ENCODE data around the gene EPAS1. TPM values are rescaled to one million over a fixed set of nuclear protein-coding genes. Genes with fewer than 3 reads are reported as not detected.

The EPAS1 gene
- total RNA-seq, 1 donor from 2014 or later = 89.5 TPM

GRCh38 chr2:46365913-46366667 lies 68.9 kb downstream of the EPAS1 start:
- ATAC-seq = no peak

DNA sequence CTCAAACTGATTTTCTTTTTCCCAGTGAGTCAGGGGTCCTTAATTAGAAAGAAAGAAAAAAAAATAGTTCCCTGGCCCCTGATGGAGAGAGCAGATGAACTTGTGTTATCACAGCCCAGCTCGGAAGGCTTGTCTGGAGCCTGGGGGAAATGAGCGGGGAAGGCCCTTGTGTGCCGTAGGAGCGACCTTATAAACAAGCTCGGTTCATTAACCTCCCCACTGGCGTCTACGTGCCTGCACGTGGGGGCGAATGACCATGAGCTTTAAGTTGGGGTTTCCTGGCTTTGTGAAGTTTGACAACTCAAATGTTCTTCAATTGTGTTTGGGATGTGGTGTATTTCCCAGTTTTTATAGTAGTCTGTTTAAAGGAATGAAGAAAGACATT lies 69.5 kb downstream of the EPAS1 start:
- no peak for ATAC-seq

- no peak for ATAC-seq
Observed at GRCh38 chr2:46367286-46367685, 70.1 kb downstream of the EPAS1 start.

DNA sequence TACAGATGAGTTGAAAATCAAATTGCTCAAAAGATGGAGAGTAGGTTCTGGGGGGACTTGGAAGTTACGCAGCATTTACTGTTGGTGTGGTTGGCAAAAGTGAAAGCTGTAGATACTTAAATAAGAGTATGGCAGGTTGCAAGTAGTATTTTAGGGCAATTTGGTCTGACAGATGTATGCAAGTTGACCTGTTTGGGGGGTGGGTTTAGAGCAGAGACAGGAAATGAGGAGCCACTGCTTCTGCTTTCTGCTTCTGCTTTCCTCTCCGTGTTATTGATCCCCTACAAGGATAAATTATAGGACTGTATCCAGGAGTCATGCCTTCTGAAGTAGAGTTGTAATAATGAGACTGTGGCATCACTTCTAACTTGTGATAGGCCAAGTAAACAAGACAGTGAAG lies 71.2 kb downstream of the EPAS1 start:
- ATAC-seq = no peak

DNA sequence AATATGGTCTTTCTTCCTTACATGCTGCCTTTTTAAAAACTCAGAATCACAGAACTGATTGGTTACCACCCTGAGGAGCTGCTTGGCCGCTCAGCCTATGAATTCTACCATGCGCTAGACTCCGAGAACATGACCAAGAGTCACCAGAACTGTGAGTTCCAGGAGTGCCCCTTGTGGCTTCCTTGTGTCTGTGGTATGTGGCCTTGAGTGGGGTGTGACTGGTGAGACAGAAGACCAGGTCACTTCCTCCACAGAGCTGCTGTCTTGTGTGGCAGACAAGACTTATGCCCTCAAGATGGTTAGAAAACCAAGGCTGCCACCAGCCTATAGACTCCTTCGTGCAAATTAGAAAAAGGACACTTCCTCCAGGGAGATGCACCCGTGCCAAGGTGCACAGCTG lies 72.6 kb downstream of the EPAS1 start:
- ATAC-seq = peak; percentile 57

- no peak for ATAC-seq
Observed at GRCh38 chr2:46371854-46372253, 74.6 kb downstream of the EPAS1 start.

DNA sequence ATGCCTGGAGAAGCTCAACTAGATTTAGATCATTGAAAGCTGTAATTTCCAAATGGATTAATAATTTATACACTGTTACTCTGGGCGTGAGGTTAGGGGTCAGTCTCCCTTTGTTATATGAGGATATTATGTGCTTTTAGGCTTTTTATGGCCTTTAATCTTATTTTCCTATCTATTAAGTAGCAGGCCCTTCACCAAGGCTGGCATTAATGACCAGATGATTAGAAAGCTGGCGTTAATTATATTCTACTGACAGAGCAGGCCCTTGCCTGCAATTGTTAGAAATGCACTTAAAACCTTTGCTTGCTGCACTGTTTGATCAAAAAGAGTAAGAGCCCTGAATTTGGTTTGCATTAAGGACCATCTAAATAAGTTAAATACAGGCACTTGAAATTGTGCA lies 75.3 kb downstream of the EPAS1 start:
- ATAC-seq = no peak

DNA sequence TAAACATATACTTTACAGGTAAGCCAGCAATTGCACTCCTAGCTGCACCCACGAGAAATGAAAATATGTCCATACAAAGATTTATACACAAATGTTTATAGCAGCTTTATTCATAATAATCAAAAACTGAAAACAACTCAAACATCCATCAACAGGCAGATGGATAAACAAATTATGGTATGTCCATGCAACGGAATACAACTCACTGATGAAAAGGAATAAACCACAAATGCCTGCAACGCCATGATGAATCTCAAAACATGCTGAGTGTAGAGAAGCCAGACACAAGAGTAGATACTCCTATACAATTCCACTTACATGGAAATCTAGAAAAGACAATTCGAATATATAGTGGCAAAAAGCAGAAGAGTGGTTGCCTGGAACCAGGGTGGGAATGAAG lies 76.0 kb downstream of the EPAS1 start:
- ATAC-seq = no peak

- ATAC-seq = no peak
Observed at GRCh38 chr2:46375566-46376125, 78.4 kb downstream of the EPAS1 start.

DNA sequence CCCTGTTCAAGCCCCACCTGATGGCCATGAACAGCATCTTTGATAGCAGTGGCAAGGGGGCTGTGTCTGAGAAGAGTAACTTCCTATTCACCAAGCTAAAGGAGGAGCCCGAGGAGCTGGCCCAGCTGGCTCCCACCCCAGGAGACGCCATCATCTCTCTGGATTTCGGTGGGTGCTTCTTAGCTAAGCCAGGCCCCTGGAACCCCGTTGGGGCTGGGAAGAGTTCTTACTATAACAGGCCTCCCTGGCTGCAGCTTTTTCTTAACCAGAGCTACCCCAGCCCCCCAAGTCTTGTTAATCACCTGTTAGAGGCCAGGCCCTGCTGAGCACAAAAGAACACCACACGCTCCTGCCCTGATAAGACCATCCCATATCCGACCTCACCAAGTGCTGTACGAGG lies 79.4 kb downstream of the EPAS1 start:
- ATAC-seq = no peak

DNA sequence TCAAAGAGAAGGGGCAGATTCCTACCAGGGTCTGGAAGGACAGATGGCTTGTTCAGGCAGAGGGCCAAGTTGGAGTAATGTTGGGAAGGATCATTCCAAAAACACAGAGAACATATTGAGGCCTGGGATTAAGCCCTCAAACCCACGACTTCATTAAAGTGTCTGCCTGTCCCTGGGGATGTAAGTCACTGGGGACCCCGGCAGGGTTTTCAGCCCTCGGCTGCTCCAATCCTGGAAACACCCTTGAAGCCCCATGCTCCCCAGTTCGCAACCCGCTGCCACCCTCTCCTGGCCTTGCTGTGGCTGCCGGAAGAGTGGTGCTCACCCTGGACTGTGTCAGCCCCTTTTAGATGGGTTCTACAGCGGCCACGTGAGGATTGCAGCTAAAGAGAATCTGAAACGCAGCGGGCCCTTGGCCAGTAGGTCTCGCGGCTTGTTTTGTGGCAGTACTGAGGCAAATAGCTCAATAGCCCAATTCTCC lies 79.9 kb downstream of the EPAS1 start:
- no peak for ATAC-seq

GRCh38 chr2:46377666-46378560 lies 80.7 kb downstream of the EPAS1 start:
- ATAC-seq = no peak

DNA sequence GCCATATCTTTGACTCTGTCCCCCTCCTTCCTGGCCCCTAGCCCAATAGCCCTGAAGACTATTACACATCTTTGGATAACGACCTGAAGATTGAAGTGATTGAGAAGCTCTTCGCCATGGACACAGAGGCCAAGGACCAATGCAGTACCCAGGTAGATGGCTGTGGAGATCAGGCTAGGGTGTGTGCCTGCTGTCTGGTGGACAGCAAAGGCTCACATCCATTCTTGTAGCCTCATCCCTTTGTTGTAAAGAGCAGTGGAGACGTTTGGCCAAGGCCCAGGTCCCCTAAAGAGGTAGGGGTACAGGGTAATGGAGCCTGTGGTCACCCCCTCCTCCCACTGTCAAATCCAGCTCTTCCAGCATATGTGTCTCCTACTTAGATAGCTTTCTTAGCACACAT lies 81.4 kb downstream of the EPAS1 start:
- no peak for ATAC-seq

DNA sequence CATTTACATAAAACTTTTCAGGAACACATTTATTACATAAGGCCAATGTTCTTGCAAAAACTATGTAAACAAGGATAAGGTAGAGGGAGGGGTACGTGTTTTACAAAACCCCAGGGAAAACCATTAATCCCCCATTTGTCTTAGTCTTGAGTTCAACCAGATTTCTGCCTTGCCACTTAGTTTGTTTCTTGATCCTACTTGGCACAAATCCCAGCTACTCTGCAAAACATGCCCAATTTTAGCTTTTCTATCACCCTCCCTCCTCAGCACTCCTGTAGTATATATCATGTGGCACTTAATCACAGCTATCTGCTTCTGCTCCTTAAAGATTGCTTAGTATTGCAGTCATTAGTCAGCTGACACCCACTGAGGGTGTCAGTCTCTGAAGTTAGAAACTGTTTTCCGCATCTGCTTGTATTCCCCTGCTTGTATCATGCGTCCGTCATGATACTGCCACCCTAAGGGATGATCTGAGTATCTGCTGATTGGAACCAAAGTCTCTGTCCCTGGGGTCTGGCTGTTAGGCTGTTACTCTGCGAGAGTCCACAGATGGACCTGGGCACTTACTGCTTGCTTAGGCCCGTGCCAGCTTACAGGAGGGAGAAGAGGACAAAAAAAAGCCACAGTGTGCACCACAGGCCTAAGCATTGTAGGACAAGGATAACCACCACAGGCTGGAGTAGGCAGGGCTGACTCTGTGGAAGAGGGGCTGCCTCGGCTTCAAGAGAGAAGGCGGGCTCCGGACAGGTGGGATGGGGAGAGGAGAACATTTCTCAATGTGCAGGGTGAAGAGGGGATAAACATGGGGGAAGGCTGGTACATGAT lies 82.2 kb downstream of the EPAS1 start:
- no peak for ATAC-seq

- ATAC-seq = no peak
Observed at GRCh38 chr2:46380038-46380940, 83.1 kb downstream of the EPAS1 start.

GRCh38 chr2:46381263-46381849 lies 84.1 kb downstream of the EPAS1 start:
- ATAC-seq = peak; percentile 4

- ATAC-seq = no peak
Observed at GRCh38 chr2:46381871-46382270, 84.7 kb downstream of the EPAS1 start.

GRCh38 chr2:46382331-46383112 lies 85.3 kb downstream of the EPAS1 start:
- no peak for ATAC-seq

- ATAC-seq = no peak
Observed at GRCh38 chr2:46383113-46383395, 85.8 kb downstream of the EPAS1 start.

- no peak for ATAC-seq
Observed at GRCh38 chr2:46383784-46384456, 86.7 kb downstream of the EPAS1 start.
